Hematopoietic multipotent progenitor cell treated with erythropoietin and hydrocortisone succinate and interleukin-3 and kit ligand, for 4 days (in vitro differentiated cells): ENCODE results near the gene TPH2.

Experiments
- DNase-seq: peaks from one replicate; pipeline ENCODE4 v3.0.0-alpha.2; 2015

TPH2 gene

GRCh38 chr12:72037006-72037795, 98.6 kb downstream of the TPH2 start:
- DNase-seq: no peak

DNA sequence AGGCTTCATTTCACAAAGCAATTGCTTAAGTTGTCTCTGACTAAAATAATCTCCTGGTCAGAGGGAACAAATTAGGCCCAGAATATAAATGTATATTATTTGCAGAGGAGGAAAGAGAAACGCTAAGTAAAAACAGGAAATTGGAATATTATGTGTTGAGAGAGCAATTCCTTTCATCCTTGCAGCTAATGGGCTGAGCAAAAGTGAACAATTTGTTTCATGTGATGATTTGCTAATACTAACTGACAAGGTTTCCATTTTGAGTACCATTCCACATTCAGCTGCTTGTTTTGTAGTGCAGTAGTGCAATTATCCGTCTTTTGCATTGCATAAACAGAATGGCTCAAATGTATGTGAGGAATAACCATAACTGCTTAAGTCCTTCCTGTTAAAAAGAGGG, 103.2 kb downstream of the TPH2 start:
- DNase-seq: no peak

GRCh38 chr12:72053604-72054003, 115.0 kb downstream of the TPH2 start:
- no peak for DNase-seq

- DNase-seq: no peak
Observed at GRCh38 chr12:72054511-72054910, 115.9 kb downstream of the TPH2 start.

- DNase-seq: peak; percentile 2
Observed at GRCh38 chr12:72057330-72057914, 118.8 kb downstream of the TPH2 start.

DNA sequence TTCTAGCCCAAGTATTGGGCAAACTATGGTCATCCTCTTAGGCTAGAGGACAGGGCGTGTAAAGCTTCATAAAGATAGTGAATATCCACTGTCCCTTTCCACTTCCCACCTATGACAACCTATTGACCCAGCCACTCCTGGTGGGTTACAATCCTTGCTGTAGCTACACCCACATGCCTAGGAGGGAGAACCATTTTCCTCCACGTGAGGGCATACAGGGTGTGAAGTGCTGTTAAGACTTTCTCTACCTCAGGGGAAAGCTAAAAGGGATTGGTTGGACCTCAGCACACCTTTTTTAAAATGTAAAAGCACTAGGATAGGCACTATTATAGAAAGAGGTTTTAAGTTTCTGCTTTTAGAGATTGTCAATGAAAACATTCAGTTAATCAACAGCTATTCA, 124.4 kb downstream of the TPH2 start:
- no peak for DNase-seq

- DNase-seq: no peak
Observed at GRCh38 chr12:72071030-72071429, 132.4 kb downstream of the TPH2 start.

DNA sequence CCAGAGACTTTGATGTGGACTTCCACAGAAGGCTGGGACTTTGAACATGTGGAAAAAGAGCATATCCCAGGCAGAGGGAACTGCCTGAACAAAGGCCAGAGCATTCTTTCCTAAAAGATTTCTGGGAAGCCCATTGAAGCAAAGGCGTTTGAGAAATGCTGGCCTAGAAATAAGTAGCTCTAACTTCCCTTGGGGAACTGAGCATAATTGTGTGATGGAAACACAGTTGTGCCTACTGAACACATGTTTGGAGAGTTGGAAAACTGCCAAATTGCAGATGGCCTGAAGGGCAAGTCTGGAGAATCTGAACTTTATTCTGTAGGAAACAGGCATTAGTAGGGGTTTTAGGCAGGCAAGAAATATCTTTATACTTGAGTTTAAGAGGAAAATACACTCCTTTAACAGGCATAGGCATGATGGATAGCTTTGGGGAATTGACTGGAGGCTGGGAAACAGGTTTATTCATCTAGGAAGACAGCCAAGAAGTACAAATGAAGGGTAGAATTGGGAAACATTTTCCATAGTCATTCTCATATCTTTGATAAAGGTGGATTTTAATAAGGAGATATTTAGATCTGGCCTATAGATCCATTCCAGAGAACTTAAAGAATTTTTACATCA, 134.1 kb downstream of the TPH2 start:
- DNase-seq: no peak

DNA sequence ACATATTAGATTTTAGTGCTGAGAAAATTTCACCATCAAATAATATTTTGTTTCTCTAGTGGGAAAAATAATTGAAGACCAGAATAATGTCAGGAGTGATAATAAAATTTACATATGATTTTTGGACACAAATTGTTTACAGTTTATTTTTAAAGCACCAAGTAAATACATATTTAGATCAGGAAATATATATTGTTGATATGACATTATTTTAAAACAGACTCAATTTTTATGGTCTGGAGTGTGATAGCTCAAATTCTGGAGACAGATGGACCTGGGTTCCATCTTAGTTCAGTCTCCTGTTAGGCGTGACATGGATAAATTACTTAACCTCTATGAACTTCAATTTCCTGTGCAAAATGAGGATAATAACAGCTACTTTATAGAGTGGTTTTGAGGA, 135.4 kb downstream of the TPH2 start:
- DNase-seq: no peak

DNA sequence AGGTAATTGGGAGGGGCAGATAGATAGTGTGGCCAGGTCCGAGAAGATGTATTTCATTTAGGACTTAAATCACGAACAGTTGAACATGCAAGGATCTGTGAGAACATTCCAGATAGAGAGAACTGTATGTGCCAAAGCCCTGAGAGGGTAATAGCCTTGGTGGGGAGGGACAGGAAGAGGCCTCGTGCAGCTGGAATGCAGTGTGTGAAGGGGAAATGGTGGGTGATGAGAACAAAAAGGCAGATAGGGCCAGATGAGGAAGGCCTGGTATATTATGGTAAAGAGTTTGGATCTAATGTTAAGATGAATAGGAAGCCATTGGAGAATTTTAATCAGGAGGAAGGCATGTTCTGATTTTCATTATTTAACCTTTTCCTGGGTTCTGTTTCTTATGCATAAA, 136.3 kb downstream of the TPH2 start:
- no peak for DNase-seq

DNA sequence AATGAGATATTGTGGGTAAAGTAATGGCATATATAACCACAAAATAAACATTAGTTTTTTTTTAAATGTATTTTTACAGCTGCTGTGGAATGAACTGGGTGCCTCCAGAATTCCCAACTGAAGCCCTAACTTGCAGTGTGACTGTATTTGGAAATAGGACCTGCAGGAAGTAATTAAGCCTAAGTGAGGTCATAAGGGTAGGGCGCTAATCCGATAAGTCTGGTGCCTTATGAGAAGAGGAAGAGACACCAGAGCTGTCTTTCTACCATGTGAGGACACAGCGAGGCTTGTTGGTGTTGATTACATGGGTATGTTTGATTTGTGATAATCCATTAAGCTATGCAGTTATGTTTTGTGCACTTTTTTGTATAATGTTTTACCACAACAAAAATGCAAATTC, 136.8 kb downstream of the TPH2 start:
- no peak for DNase-seq

DNA sequence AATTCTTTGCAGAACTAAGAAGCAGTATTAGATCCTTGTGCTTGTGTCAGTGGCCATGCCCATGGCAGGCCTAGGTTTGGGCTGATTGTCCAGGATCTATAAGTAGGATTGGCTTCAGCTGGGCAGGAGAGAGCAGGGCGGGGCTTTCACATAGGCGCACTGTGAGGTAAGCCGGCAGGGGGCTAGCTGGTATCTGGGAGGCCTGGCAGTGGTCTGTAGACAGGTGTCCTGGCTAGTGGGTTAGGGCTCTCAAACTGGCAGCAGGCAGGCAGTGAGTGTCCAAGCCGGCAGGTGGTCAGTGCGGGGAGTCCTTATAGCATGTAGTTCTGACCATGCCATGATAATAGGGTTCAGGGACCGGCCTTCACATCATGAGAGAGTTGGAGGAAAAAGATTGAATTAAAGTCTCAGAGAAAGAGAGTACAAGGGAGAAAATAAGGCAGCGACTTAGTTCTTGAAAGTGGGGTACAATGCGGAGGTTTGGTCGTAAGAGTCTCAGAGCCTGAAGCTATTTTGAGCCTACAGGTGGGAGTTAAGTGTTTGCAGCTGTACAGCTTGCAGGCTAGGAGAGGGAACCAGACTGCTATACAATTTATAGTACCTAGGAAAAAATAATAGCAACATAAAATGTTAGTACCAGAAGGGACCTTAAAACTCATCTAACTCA, 137.4 kb downstream of the TPH2 start:
- no peak for DNase-seq

DNA sequence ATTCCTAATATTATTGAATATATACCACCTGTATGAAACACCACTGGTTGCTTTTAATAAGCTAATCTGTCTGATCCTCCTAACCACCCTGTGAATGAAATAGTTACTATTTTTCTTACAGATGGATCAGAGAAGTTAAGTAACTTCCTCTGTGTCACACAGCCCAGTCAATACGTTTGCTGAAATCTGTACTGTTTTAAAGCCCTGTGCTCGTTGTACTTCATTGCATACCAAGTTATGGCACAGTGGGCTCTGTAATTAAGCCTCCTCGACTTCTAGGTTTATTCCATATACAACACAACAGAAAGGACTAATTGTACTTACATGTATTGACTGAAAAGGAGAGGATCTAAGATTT, 137.9 kb downstream of the TPH2 start:
- DNase-seq: no peak

- DNase-seq: no peak
Observed at GRCh38 chr12:72077111-72077820, 138.6 kb downstream of the TPH2 start.

- DNase-seq: no peak
Observed at GRCh38 chr12:72081777-72082176, 143.1 kb downstream of the TPH2 start.
